ENCODE data around the gene NOPCHAP1. TPM values are rescaled to one million over a fixed set of nuclear protein-coding genes. Genes with fewer than 3 reads are reported as not detected.
A peak's percentile ranks its signal among the peaks of the same experiment; 100 is the strongest.

Gene NOPCHAP1
- total and polyA plus RNA-seq, 7 donors = 6.2 to 10.5 (median 9.0) TPM

DNA sequence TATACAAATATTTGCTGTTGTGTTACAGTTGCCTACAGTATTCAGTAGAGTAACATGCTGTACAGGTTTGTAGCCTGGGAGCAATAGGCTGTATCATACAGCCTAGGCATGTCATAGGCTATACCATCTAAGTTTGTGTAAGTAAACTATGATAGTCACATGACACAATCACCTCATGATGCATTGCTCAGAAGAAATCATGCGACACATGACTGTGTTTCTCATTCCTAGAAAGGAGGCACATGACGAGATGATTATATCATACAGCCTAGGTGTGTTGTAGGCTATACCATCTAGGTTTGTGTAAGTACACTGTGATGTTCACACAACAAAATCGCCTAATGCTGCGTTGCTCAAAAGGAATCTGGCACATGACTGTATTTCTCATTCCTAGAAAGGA lies 31.9 kb downstream of the NOPCHAP1 start:
- WGBS, 3 donors = 69 to 88% (median 69%) methylated on average over 4 of the region's 4 CpGs
- TF ChIP-seq, protein P1, sequence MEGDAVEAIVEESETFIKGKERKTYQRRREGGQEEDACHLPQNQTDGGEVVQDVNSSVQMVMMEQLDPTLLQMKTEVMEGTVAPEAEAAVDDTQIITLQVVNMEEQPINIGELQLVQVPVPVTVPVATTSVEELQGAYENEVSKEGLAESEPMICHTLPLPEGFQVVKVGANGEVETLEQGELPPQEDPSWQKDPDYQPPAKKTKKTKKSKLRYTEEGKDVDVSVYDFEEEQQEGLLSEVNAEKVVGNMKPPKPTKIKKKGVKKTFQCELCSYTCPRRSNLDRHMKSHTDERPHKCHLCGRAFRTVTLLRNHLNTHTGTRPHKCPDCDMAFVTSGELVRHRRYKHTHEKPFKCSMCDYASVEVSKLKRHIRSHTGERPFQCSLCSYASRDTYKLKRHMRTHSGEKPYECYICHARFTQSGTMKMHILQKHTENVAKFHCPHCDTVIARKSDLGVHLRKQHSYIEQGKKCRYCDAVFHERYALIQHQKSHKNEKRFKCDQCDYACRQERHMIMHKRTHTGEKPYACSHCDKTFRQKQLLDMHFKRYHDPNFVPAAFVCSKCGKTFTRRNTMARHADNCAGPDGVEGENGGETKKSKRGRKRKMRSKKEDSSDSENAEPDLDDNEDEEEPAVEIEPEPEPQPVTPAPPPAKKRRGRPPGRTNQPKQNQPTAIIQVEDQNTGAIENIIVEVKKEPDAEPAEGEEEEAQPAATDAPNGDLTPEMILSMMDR (IDR thresholded peaks at IDR 0.05) = no peak
- H3K27me3 ChIP-seq (ENCODE audit: insufficient read depth in 3 of 3, low read length in 2 of 3) = no peaks in the 10 kb centered on the region
- H3K36me3 ChIP-seq (ENCODE audit: insufficient read depth in 1 of 2, low read depth in 1 of 2) = peaks cover 0 to 12% of the 10 kb centered on the region in 2 donors
- ATAC-seq (no peak), DNase-seq (no peak)
- no peak overlapping the region for H3K4me3 ChIP-seq
- intact Hi-C loops (cut with DNase I) = no loop called here
- peaks cover 13% of the 10 kb centered on the region for H3K4me1 ChIP-seq
- H3K27ac ChIP-seq = no peak overlapping the region
- H3K9me3 ChIP-seq = no peaks in the 10 kb centered on the region

DNA sequence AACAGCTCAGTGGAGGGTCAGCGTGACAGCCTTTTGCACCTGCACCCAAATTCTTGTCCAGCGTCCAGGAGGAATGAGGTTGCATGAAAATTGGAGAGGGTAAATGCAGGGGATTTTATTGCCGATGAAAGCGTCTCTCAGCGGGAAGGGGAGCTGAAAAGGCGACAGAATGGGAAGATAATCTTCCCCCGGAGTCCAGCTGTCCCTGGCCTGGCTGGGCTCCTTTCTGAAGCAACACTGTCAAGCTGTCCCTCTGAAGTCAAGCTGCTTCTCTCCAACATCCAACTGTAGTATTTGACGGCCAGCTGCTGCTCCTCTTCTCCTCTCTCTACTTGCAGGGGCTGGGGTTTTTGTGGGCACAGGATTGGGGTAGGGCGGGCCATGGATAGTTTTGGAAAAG lies 32.7 kb downstream of the NOPCHAP1 start:
- intact Hi-C loops (cut with DNase I) = no loop called here
- 27 to 36% (median 32%) methylated on average over 9 of the region's 9 CpGs for WGBS, 3 donors
- DNase-seq (no peak), ATAC-seq (peak in 1 of 4 donors; percentile 32)
- Histone ChIP-seq H3K36me3 (ENCODE audit: insufficient read depth in 1 of 2, low read depth in 1 of 2) (peaks cover 0 to 8% of the 10 kb centered on the region in 2 donors), H3K27ac (no peak overlapping the region), H3K27me3 (ENCODE audit: insufficient read depth in 3 of 3, low read length in 2 of 3) (no peaks in the 10 kb centered on the region), H3K4me3 (no peak overlapping the region), H3K9me3 (no peaks in the 10 kb centered on the region), H3K4me1 (peaks cover 13% of the 10 kb centered on the region)
- TF ChIP-seq, protein P1 (IDR thresholded peaks at IDR 0.05) = no peak

DNA sequence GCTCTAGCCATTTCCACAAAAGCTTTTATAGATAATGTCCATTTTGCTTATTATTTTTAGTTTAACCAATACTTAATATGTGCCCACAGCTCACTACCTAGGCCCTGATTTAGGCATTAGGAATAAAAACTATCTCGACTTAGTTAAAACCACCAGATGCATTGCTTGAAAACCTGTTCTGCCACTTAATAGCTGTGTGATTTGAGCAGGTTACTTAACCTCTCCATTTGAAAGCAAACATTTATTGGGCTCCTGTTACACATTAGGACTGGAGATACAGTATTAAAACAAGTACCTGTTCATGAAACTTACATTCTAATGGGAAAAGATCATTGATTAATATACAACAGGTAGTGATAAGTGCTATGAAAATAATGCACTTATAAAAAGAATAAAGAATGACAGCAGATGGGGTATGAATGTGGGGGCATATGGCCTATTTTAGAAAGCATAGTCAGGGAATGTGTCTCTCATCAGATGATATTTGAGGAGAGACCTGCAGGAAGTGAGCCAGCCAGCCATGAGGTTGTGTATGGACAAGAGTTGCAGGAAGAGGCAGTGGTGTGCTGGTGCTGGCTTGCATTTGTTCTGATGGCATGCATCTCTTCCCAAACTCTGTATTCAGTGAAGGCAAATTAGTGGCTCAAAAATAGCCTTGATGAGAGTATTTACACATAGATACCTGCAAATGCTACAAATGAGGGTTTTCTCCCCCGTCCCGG lies 34.3 kb downstream of the NOPCHAP1 start:
- ATAC-seq (no peak), DNase-seq (no peak)
- H3K27ac ChIP-seq = no peak overlapping the region
- H3K27me3 ChIP-seq (ENCODE audit: insufficient read depth in 3 of 3, low read length in 2 of 3) = no peaks in the 10 kb centered on the region
- no peaks in the 10 kb centered on the region for H3K9me3 ChIP-seq
- peaks cover 0 to 5% of the 10 kb centered on the region in 2 donors for H3K36me3 ChIP-seq (ENCODE audit: insufficient read depth in 1 of 2, low read depth in 1 of 2)
- 94 to 97% (median 96%) methylated on average over 3 of the region's 3 CpGs for WGBS, 3 donors
- peaks cover 15% of the 10 kb centered on the region for H3K4me1 ChIP-seq
- intact Hi-C loops (cut with DNase I) = no loop called here
- no peak overlapping the region for H3K4me3 ChIP-seq
- TF ChIP-seq, protein P1 (IDR thresholded peaks at IDR 0.05) = no peak

DNA sequence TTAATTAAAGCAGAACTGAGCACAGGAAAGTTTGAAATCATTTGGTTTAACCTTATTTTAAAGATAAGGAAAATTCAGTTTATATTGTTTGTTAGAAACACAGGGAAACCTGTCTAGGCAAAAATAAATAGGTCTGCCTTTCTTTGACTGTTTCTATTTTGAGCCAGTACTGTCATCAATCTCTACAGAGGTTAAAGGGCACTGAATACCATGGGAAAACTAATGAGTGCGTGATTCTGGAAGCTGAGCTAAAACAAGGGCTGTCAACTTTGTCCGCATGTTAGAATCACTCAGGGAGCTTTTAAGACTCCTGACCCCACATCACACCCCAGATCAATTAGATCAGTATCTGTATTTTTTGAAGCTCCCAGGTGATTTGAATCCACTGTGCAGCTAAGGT lies 38.8 kb downstream of the NOPCHAP1 start:
- TF ChIP-seq, protein P1 (IDR thresholded peaks at IDR 0.05) = no peak
- WGBS, 3 donors = 64 to 82% (median 65%) methylated on average over 2 of the region's 2 CpGs
- no peak for DNase-seq
- H3K4me1 ChIP-seq = peaks cover 9% of the 10 kb centered on the region
- ATAC-seq = no peak
- no peaks in the 10 kb centered on the region for H3K9me3 ChIP-seq
- intact Hi-C loops (cut with DNase I) = no loop called here
- no peaks in the 10 kb centered on the region for H3K36me3 ChIP-seq (ENCODE audit: insufficient read depth in 1 of 2, low read depth in 1 of 2)
- H3K27me3 ChIP-seq (ENCODE audit: insufficient read depth in 3 of 3, low read length in 2 of 3) = no peaks in the 10 kb centered on the region
- no peak overlapping the region for H3K4me3 ChIP-seq
- H3K27ac ChIP-seq = no peak overlapping the region

DNA sequence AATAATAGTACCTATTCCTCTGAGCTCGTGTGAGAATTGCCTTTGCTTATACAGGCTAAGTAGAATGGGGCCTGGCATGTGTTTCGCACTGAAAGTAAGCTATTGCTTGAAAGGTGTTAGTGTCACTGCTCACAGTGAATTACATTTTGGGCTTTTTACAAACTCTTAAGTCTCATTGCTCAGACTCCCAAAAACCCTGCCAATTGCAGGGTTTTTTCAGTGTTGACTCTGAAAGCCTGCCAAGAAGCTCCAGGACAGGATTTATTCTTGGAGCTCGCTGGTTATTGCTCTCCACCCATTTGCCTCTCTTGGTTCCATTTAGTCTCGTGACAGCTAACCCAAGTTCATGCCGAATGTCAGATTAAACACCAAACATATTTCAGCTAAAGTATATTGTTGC lies 39.8 kb downstream of the NOPCHAP1 start:
- Histone ChIP-seq H3K27ac (no peak overlapping the region), H3K9me3 (no peaks in the 10 kb centered on the region), H3K27me3 (ENCODE audit: insufficient read depth in 3 of 3, low read length in 2 of 3) (no peaks in the 10 kb centered on the region), H3K36me3 (ENCODE audit: insufficient read depth in 1 of 2, low read depth in 1 of 2) (peaks cover 0 to 4% of the 10 kb centered on the region in 2 donors), H3K4me1 (peaks cover 9% of the 10 kb centered on the region), H3K4me3 (no peak overlapping the region)
- 32 to 42% (median 32%) methylated on average over 5 of the region's 5 CpGs for WGBS, 3 donors
- DNase-seq (peak in 1 of 2 donors; percentile 15), ATAC-seq (peak in 1 of 4 donors; percentile 29)
- intact Hi-C loops (cut with DNase I) = no loop called here
- TF ChIP-seq, protein P1 (IDR thresholded peaks at IDR 0.05) = no peak

Data from psoas muscle (tissue), 8 donors.